Right lung (tissue), 5 donors: ENCODE measurements around the gene LAP3. TPM values are rescaled to one million over a fixed set of nuclear protein-coding genes. Genes with fewer than 3 reads are reported as not detected.

ENCODE experiments used
- polyA plus RNA-seq, 5 donors: library from polyadenylated mRNA; unstranded; fragments of 120-200 nt; gene quantifications; one replicate each; pipeline versions ENCODE4 v1.2.1 to v1.2.3, GENCODE V29; 2013; ENCODE audit warnings: inconsistent platforms in 1 of 5, low replicate concordance in 1 of 5; ENCODE audit not compliant: insufficient read length in 5 of 5, insufficient read depth in 1 of 5

LAP3 gene
- polyA plus RNA-seq, 5 donors, result 63.9 to 72.8 (median 68.2) TPM

Other genes starting within 250 kb of the LAP3 start
- gene QDPR, start 65.1 kb upstream of the LAP3 start, polyA plus RNA-seq, result 10 to 100 TPM; 43.3 to 56.4 (median 46.8) TPM
- not detected for gene CLRN2, start 62.0 kb upstream of the LAP3 start, polyA plus RNA-seq
- gene MED28, start 37.4 kb downstream of the LAP3 start, polyA plus RNA-seq, result 10 to 100 TPM; 56.8 to 82.7 (median 69.3) TPM
- under 1 TPM; 0.13 to 0.33 (median 0.22) TPM for gene FAM184B, start 204.4 kb downstream of the LAP3 start, polyA plus RNA-seq
- gene DCAF16, start 233.6 kb downstream of the LAP3 start, polyA plus RNA-seq, result 10 to 100 TPM; 44.3 to 75.0 (median 60.3) TPM
- 10 to 100 TPM; 14.5 to 58.9 (median 32.4) TPM for gene NCAPG, start 233.8 kb downstream of the LAP3 start, polyA plus RNA-seq